Stimulated activated CD4-positive, alpha-beta T cell treated with anti-CD3 and anti-CD28 coated beads, Interleukin-4, amount 100 ng/mL, for 1 hour (primary cell): ENCODE results near the gene LRRC40.
"Not testable (repeated sequence)": the region's sequence is repeated elsewhere in the genome, so short reads cannot be mapped to it uniquely, and the experiment has no call there.

Experiments
- DNase-seq: peaks from one replicate; pipeline ENCODE4 v3.0.0-alpha.2; 2020

Gene LRRC40

GRCh38 chr1:70205434-70206118 is at the start of gene LRRC40:
Gene LRRC40, minus strand, starts transcription at chr1:70205579. Its CDS starts 39 bp downstream, at chr1:70205540.
- DNase-seq, result peak; percentile 97

- DNase-seq, result no peak
Measured at GRCh38 chr1:70248729-70249128, 43.4 kb upstream of the LRRC40 start.

GRCh38 chr1:70247768-70248167 is 42.4 kb upstream of the LRRC40 start:
- DNase-seq, result no peak

- DNase-seq, result no peak
Measured at GRCh38 chr1:70247122-70247521, 41.7 kb upstream of the LRRC40 start.

GRCh38 chr1:70239940-70240339 is 34.6 kb upstream of the LRRC40 start:
- DNase-seq, result no peak

GRCh38 chr1:70234733-70235132 is 29.4 kb upstream of the LRRC40 start:
- DNase-seq, result no peak

GRCh38 chr1:70231475-70231874 is 26.1 kb upstream of the LRRC40 start:
- DNase-seq, result no peak

- DNase-seq, result no peak
Measured at GRCh38 chr1:70228670-70229069, 23.3 kb upstream of the LRRC40 start.

- no peak for DNase-seq
Measured at GRCh38 chr1:70227439-70227838, 22.1 kb upstream of the LRRC40 start.

- no peak for DNase-seq
Measured at GRCh38 chr1:70224954-70225353, 19.6 kb upstream of the LRRC40 start.

GRCh38 chr1:70222716-70223235 is 17.4 kb upstream of the LRRC40 start:
- DNase-seq, result no peak

- peak; percentile 99 for DNase-seq
Measured at GRCh38 chr1:70221238-70222121, 16.1 kb upstream of the LRRC40 start, which contains the start of gene SRSF11. Gene SRSF11, plus strand, starts transcription at chr1:70221380. Its CDS starts 257 bp downstream, at chr1:70221637.

GRCh38 chr1:70220517-70221237 is 15.3 kb upstream of the LRRC40 start:
- no peak for DNase-seq

GRCh38 chr1:70220015-70220414 is 14.6 kb upstream of the LRRC40 start:
- no peak for DNase-seq

- DNase-seq, result no peak
Measured at GRCh38 chr1:70211541-70211940, 6.2 kb upstream of the LRRC40 start.

- DNase-seq, result no peak
Measured at GRCh38 chr1:70210820-70211219, 5.4 kb upstream of the LRRC40 start.

GRCh38 chr1:70208292-70208691 is 2.9 kb upstream of the LRRC40 start:
- no peak for DNase-seq

- DNase-seq, result no peak
Measured at GRCh38 chr1:70207492-70207891, 2.1 kb upstream of the LRRC40 start.

- not testable (repeated sequence) for DNase-seq
Measured at GRCh38 chr1:70206833-70207232, 1.5 kb upstream of the LRRC40 start.

GRCh38 chr1:70205071-70205433 is 327 bp downstream of the LRRC40 start:
- DNase-seq, result no peak

- no peak for DNase-seq
Measured at GRCh38 chr1:70204600-70204999, 779 bp downstream of the LRRC40 start.

- no peak for DNase-seq
Measured at GRCh38 chr1:70204139-70204538, 1.2 kb downstream of the LRRC40 start.

- no peak for DNase-seq
Measured at GRCh38 chr1:70202173-70202758, 3.1 kb downstream of the LRRC40 start.
